ENCODE results near the gene TENT4A. TPM values are rescaled to one million over a fixed set of nuclear protein-coding genes. Genes with fewer than 3 reads are reported as not detected.

The TENT4A gene
- total RNA-seq, 6 donors from 2014 or later: 19.7 to 44.0 (median 27.3) TPM

DNA sequence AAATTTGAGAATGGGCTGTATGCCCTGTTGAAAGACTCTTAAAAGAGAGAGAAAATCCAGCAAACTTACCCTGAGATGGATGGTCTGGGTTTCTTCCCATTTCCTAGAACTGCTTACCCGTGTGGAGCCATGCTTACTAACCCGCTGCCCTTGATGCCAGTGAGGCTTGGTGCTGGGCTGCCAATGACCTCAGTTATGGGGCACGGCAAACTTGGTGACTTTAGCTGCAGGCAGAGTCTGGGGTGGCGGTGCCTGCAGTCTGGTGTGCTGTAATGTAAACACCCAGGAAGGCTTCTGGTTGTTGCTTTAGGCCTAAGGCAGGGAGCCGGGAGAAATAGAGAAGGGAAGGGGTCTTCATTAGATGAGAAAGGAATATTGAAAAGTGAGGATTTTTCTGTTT is 7.3 kb upstream of the TENT4A start:
- H3K27me3 ChIP-seq: no peaks in the 10 kb centered on the region
- H3K27ac ChIP-seq: no peak overlapping the region
- ATAC-seq (ENCODE audit: low FRiP score in 2 of 2) (no peak), DNase-seq (no peak)
- no peak overlapping the region for H3K4me3 ChIP-seq
- 91 to 92% methylated on average over 5 of the region's 5 CpGs for WGBS, 2 donors
- no peaks in the 10 kb centered on the region for H3K9me3 ChIP-seq
- no peak for TF ChIP-seq CTCF (IDR thresholded peaks at IDR 0.05)
- no peak for TF ChIP-seq POLR2AphosphoS5 (IDR thresholded peaks at IDR 0.05)
- no peak for TF ChIP-seq EP300 (IDR thresholded peaks at IDR 0.05)
- TF ChIP-seq POLR2A (IDR thresholded peaks at IDR 0.05): no peak
- H3K4me1 ChIP-seq: peaks cover 11 to 19% (median 13%) of the 10 kb centered on the region in 4 donors
- H3K36me3 ChIP-seq: no peaks in the 10 kb centered on the region

DNA sequence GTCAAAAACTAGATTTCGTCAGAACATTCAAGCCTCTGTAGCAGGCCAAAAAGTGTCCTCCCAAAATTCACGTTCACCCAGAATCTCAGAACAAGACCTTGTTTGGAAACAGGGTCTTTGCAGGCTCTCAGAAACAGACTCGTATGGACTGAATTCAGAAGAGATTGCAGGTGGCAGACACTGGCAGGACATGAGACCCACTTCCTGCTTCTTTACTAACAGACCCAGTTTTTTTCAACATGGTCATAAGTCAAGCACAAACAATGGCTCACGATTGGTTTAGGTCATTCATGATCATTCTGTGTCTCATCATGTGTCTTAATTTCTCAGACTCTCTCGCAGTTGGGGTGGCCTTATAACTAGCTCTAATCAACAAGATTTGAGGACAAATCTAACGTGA is 5.4 kb upstream of the TENT4A start:
- ATAC-seq (ENCODE audit: low FRiP score in 2 of 2): no peak
- DNase-seq: no peak
- H3K36me3 ChIP-seq: no peaks in the 10 kb centered on the region
- no peak overlapping the region for H3K27ac ChIP-seq
- WGBS, 2 donors: 68 to 69% methylated on average over 6 of the region's 6 CpGs
- no peaks in the 10 kb centered on the region for H3K9me3 ChIP-seq
- TF ChIP-seq POLR2A (IDR thresholded peaks at IDR 0.05) (no peak), POLR2AphosphoS5 (IDR thresholded peaks at IDR 0.05) (no peak), EP300 (IDR thresholded peaks at IDR 0.05) (no peak), CTCF (IDR thresholded peaks at IDR 0.05) (no peak)
- peaks cover 18 to 28% (median 20%) of the 10 kb centered on the region in 4 donors for H3K4me1 ChIP-seq
- no peaks in the 10 kb centered on the region for H3K27me3 ChIP-seq
- no peak overlapping the region for H3K4me3 ChIP-seq

DNA sequence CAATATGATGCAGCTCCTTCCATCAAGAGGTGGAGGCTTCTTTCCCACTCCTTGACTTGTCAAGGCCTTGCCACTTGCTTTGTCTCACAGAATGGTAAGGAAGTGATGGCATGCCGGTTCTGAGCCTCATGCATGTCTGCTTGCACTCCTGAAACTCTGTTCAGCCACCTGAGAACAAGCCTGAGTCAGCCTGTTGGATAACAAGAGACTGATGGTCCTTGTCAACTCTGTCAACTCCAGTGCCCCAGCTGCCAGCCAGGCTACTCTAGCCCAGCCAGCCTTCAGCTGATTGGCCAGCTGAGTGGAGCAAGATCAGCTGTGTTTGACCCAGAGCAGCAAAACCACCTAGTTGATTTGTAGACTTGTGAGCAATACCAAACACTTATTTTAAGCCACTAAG is 4.4 kb upstream of the TENT4A start:
- Histone ChIP-seq H3K4me3 (no peak overlapping the region), H3K36me3 (no peaks in the 10 kb centered on the region), H3K4me1 (peaks cover 17 to 24% (median 20%) of the 10 kb centered on the region in 4 donors), H3K27me3 (no peaks in the 10 kb centered on the region), H3K9me3 (no peaks in the 10 kb centered on the region), H3K27ac (no peak overlapping the region)
- no peak for TF ChIP-seq CTCF (IDR thresholded peaks at IDR 0.05)
- no peak for TF ChIP-seq EP300 (IDR thresholded peaks at IDR 0.05)
- no peak for TF ChIP-seq POLR2AphosphoS5 (IDR thresholded peaks at IDR 0.05)
- no peak for TF ChIP-seq POLR2A (IDR thresholded peaks at IDR 0.05)
- DNase-seq (no peak), ATAC-seq (ENCODE audit: low FRiP score in 2 of 2) (no peak)
- 55 to 56% methylated on average over 1 of the region's 1 CpG for WGBS, 2 donors

GRCh38 chr5:6710070-6710469 is 3.2 kb upstream of the TENT4A start:
- no peak for ATAC-seq (ENCODE audit: low FRiP score in 2 of 2)
- Histone ChIP-seq H3K27ac (no peak overlapping the region), H3K9me3 (no peaks in the 10 kb centered on the region), H3K36me3 (no peaks in the 10 kb centered on the region), H3K4me3 (no peak overlapping the region), H3K4me1 (peaks cover 10 to 18% (median 11%) of the 10 kb centered on the region in 4 donors), H3K27me3 (no peaks in the 10 kb centered on the region)
- DNase-seq: no peak
- TF ChIP-seq POLR2A (IDR thresholded peaks at IDR 0.05): no peak
- TF ChIP-seq CTCF (IDR thresholded peaks at IDR 0.05): no peak
- no peak for TF ChIP-seq POLR2AphosphoS5 (IDR thresholded peaks at IDR 0.05)
- WGBS, 2 donors: 78 to 79% methylated on average over 5 of the region's 5 CpGs

- DNase-seq: no peak
- ATAC-seq (ENCODE audit: low FRiP score in 2 of 2): no peak
- 72 to 76% methylated on average over 13 of the region's 13 CpGs for WGBS, 2 donors
Measured at GRCh38 chr5:6710551-6711318, 2.5 kb upstream of the TENT4A start.

More at GRCh38 chr5:6710551-6711318, 2.5 kb upstream of the TENT4A start:
- H3K9me3 ChIP-seq: no peaks in the 10 kb centered on the region
- H3K36me3 ChIP-seq: no peaks in the 10 kb centered on the region
- H3K4me1 ChIP-seq: peaks cover 16 to 22% (median 17%) of the 10 kb centered on the region in 4 donors
- no peak overlapping the region for H3K4me3 ChIP-seq
- no peak for TF ChIP-seq POLR2AphosphoS5 (IDR thresholded peaks at IDR 0.05)
- TF ChIP-seq CTCF (IDR thresholded peaks at IDR 0.05): no peak
- TF ChIP-seq POLR2A (IDR thresholded peaks at IDR 0.05): no peak
- no peak overlapping the region for H3K27ac ChIP-seq
- H3K27me3 ChIP-seq: no peaks in the 10 kb centered on the region

Measured in upper lobe of left lung (tissue), 6 donors.